ENCODE results near the gene FOSL2. TPM values are rescaled to one million over a fixed set of nuclear protein-coding genes. Genes with fewer than 3 reads are reported as not detected.

Gene FOSL2
- total RNA-seq, 1 donor from 2014 or later, result 82.6 TPM

DNA sequence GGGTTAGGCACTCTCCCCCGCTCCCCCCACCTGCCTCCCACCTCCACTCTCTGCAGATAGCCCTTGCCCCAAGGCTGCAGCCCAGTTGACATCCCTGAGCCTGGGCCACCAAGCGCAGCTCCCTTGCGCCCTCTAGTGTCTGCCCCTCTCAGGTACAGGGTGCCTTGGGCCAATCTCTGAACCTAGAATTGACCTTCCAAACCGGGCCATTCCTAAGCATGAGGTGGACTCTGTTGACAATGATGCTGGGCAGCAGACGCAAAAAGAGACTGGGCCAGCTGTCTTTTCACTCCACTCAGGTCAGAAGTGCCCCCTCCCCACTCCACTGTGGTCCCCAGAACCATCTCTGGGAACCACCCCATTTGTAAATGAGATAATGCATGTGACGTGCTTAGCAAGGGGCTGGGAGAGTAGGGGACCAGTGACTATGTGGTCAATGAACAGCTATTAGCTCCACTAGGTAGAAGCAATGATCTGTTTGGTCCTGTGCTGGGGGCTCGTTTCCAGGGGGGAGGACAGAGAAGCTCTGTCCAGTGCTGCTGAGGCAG is 60.0 kb downstream of the FOSL2 start:
- no peak overlapping the region for H3K4me3 Mint-ChIP-seq (ENCODE audit: unreplicated experiment)
- TF ChIP-seq, protein P1, sequence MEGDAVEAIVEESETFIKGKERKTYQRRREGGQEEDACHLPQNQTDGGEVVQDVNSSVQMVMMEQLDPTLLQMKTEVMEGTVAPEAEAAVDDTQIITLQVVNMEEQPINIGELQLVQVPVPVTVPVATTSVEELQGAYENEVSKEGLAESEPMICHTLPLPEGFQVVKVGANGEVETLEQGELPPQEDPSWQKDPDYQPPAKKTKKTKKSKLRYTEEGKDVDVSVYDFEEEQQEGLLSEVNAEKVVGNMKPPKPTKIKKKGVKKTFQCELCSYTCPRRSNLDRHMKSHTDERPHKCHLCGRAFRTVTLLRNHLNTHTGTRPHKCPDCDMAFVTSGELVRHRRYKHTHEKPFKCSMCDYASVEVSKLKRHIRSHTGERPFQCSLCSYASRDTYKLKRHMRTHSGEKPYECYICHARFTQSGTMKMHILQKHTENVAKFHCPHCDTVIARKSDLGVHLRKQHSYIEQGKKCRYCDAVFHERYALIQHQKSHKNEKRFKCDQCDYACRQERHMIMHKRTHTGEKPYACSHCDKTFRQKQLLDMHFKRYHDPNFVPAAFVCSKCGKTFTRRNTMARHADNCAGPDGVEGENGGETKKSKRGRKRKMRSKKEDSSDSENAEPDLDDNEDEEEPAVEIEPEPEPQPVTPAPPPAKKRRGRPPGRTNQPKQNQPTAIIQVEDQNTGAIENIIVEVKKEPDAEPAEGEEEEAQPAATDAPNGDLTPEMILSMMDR (IDR thresholded peaks at IDR 0.05), result peak; percentile 84
- no peak overlapping the region for H3K27ac Mint-ChIP-seq (ENCODE audit: unreplicated experiment)
- peaks cover 15% of the 10 kb centered on the region for H3K4me1 Mint-ChIP-seq (ENCODE audit: unreplicated experiment)
- DNase-seq (ENCODE audit: extremely low spot score, unreplicated experiment), result no peak
- H3K27me3 Mint-ChIP-seq (ENCODE audit: unreplicated experiment), result peaks cover under 1% of the 10 kb centered on the region
- H3K9me3 Mint-ChIP-seq (ENCODE audit: unreplicated experiment), result no peaks in the 10 kb centered on the region
- H3K36me3 Mint-ChIP-seq (ENCODE audit: unreplicated experiment), result no peaks in the 10 kb centered on the region

DNA sequence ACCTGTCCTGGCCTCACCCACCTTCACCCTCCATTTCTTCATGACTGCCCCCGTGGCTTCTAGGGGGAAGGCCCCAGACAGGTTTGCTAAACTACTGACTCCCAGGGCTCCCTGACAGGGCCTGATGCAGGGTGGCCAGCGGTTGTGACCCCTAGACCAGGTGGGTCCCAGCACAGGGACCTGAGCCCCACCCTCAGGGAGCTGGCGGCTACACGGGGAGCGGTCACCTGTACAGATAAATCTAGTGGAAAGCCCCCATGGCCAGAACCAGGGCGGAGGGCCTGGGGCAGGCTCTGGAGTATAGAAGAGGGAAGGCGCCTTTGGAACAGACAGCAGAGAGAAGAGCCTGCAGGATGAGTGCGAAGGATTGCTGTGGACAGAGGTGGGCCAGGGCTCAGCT is 60.7 kb downstream of the FOSL2 start:
- Mint-ChIP-seq H3K27ac (ENCODE audit: unreplicated experiment) (no peak overlapping the region), H3K4me3 (ENCODE audit: unreplicated experiment) (no peak overlapping the region), H3K9me3 (ENCODE audit: unreplicated experiment) (no peaks in the 10 kb centered on the region), H3K36me3 (ENCODE audit: unreplicated experiment) (no peaks in the 10 kb centered on the region), H3K4me1 (ENCODE audit: unreplicated experiment) (peaks cover 9% of the 10 kb centered on the region), H3K27me3 (ENCODE audit: unreplicated experiment) (peaks cover 6% of the 10 kb centered on the region)
- no peak for DNase-seq (ENCODE audit: extremely low spot score, unreplicated experiment)
- TF ChIP-seq, protein P1 (IDR thresholded peaks at IDR 0.05), result no peak

DNA sequence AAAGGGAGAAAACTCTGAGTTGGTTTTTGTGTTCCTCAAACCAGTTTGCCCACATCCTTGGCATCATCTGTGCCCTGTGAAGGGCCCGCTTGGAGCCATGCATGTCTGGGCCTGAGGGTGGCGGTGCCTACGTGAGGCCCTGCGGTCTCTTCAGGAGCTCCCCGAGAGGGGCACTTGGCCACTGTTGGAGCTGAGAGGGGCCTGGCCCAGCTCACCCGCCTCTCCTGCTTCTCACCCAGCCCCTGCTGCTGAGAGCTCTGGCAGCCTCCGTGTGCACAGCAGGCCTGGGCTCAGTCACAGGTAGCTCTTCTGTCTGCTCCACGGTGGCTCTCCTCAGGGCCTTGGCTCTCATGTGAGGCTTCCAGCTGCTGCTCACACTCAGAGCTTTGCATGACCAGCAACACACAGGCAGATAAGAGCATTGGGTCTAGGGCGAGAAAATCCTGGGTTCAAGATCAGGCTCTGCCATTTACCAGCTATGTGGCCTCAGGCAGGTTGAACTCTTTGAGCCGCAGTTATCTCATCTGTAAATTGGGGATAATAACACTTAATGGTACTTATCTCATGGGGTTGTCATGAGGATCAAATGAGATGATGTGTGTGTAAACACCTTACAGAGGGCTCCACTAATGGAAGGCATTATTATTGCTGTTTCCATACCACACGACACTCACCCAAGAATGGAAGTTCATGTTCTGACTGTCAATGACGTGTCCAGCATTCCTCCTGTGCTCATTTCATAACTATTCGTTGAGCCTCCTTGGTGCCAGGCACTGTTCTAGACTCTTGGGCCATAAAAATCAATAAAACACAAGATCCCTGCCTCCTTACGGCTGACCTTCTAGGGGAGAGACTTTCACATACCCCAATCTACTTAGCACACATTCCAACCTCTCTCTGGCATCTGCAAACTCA is 61.6 kb downstream of the FOSL2 start:
- no peaks in the 10 kb centered on the region for H3K9me3 Mint-ChIP-seq (ENCODE audit: unreplicated experiment)
- no peak for DNase-seq (ENCODE audit: extremely low spot score, unreplicated experiment)
- no peaks in the 10 kb centered on the region for H3K36me3 Mint-ChIP-seq (ENCODE audit: unreplicated experiment)
- TF ChIP-seq, protein P1 (IDR thresholded peaks at IDR 0.05), result no peak
- peaks cover 6% of the 10 kb centered on the region for H3K27me3 Mint-ChIP-seq (ENCODE audit: unreplicated experiment)
- no peak overlapping the region for H3K27ac Mint-ChIP-seq (ENCODE audit: unreplicated experiment)
- H3K4me1 Mint-ChIP-seq (ENCODE audit: unreplicated experiment), result peaks cover 8% of the 10 kb centered on the region
- H3K4me3 Mint-ChIP-seq (ENCODE audit: unreplicated experiment), result no peak overlapping the region

DNA sequence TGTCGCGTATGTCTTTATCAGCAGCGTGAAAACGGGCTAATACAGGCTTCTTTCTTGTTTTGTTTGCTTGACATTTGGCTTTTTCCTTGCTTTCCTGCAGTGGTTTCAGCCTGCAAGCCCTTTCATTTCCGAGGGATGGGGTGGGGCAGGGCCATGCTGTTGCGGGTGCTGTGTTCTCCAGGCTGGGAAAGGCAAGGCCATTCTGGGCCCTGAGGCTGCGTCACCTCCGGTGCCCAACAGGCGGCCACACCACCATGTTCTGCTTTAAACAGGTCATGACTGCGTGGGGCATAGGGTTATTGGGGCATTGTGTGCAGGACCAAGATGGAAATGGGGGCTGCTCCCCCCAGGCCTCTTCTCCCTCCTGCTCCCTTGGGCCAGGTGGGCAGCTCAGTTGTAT is 64.6 kb downstream of the FOSL2 start:
- Mint-ChIP-seq H3K4me3 (ENCODE audit: unreplicated experiment) (no peak overlapping the region), H3K9me3 (ENCODE audit: unreplicated experiment) (peaks cover 5% of the 10 kb centered on the region), H3K4me1 (ENCODE audit: unreplicated experiment) (no peaks in the 10 kb centered on the region), H3K27me3 (ENCODE audit: unreplicated experiment) (peaks cover 20% of the 10 kb centered on the region), H3K36me3 (ENCODE audit: unreplicated experiment) (peaks cover 3% of the 10 kb centered on the region), H3K27ac (ENCODE audit: unreplicated experiment) (no peak overlapping the region)
- TF ChIP-seq, protein P1 (IDR thresholded peaks at IDR 0.05), result no peak
- no peak for DNase-seq (ENCODE audit: extremely low spot score, unreplicated experiment)

DNA sequence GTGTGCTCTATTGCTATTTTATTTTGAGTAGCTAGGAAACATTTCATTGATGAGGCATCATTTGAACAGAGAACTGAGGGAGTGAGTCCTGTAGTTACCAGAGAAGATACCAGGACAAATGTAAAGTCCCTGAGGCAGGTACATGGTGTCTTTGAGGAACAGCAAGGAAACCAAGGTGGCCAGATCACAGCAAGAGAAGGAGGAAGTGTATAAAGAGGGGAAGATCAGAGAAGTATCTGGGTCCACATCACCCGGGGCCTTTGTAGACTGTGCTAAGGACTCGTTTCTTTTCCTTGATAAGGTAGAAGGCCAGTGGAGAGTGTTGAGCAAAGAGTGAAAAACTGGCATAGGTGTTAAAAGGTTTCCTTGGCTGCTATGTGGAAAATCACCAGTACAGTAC is 68.4 kb downstream of the FOSL2 start:
- peaks cover 7% of the 10 kb centered on the region for H3K36me3 Mint-ChIP-seq (ENCODE audit: unreplicated experiment)
- H3K4me3 Mint-ChIP-seq (ENCODE audit: unreplicated experiment), result no peak overlapping the region
- no peak for DNase-seq (ENCODE audit: extremely low spot score, unreplicated experiment)
- H3K27ac Mint-ChIP-seq (ENCODE audit: unreplicated experiment), result no peak overlapping the region
- H3K4me1 Mint-ChIP-seq (ENCODE audit: unreplicated experiment), result no peaks in the 10 kb centered on the region
- H3K9me3 Mint-ChIP-seq (ENCODE audit: unreplicated experiment), result peaks cover 10% of the 10 kb centered on the region
- peaks cover 34% of the 10 kb centered on the region for H3K27me3 Mint-ChIP-seq (ENCODE audit: unreplicated experiment)
- TF ChIP-seq, protein P1 (IDR thresholded peaks at IDR 0.05), result no peak

All from osteocyte (in vitro differentiated cells).